DND-41 (cell line): ENCODE results near the gene DSCAML1.

Source experiments
- ATAC-seq: fragments of 200-7000 bp; cut with Tn5 transposase; 3 replicates; pipeline ENCODE4 v1.9.1; 2021; ENCODE audit warnings: low read depth; ENCODE audit not compliant: insufficient read depth
- DNase-seq: peaks from one replicate; pipeline ENCODE4 v3.0.0-alpha.2; 2020
- H2AFZ ChIP-seq: 2 replicates; pipeline ENCODE4 v1.6.0; 2012; ENCODE audit warnings: low read depth, low read length
- H3K27ac ChIP-seq: 2 replicates; pipeline ENCODE4 v1.5.1; 2012; ENCODE audit warnings: low read length, inconsistent platforms
- H3K27me3 ChIP-seq: fragments of 200-600 bp; sonication (generic); 2 replicates; pipeline ENCODE4 v1.6.0; 2012; ENCODE audit warnings: low read length, mild to moderate bottlenecking, inconsistent platforms; ENCODE audit not compliant: insufficient read depth, poor library complexity
- H3K36me3 ChIP-seq: 2 replicates; pipeline ENCODE4 v1.5.1; 2012; ENCODE audit warnings: low read length, inconsistent platforms; ENCODE audit not compliant: insufficient read depth
- H3K4me1 ChIP-seq: 2 replicates; pipeline ENCODE4 v1.5.1; 2012; ENCODE audit warnings: mild to moderate bottlenecking, low read length; ENCODE audit not compliant: insufficient read depth
- H3K4me2 ChIP-seq: 2 replicates; pipeline ENCODE4 v1.6.0; 2012; ENCODE audit warnings: mild to moderate bottlenecking, moderate library complexity, low read length, inconsistent platforms; ENCODE audit not compliant: insufficient read depth
- H3K4me3 ChIP-seq, 2 experiments: fragments of 200-600 bp in 1 of 2; shearing (Covaris generic) in 1 of 2; 2 replicates each; pipeline ENCODE4 v1.5.1; 2012 to 2016; ENCODE audit warnings: inconsistent platforms in 2 of 2, low read length in 2 of 2, mild to moderate bottlenecking in 2 of 2, low read depth in 1 of 2, moderate library complexity in 1 of 2
- H3K79me2 ChIP-seq: 2 replicates; pipeline ENCODE4 v1.6.0; 2012; ENCODE audit warnings: low read length, inconsistent platforms; ENCODE audit not compliant: insufficient read depth
- H3K9ac ChIP-seq: 2 replicates; pipeline ENCODE4 v1.6.0; 2012; ENCODE audit warnings: low read depth, mild to moderate bottlenecking, inconsistent platforms, low read length, moderate library complexity
- H3K9me3 ChIP-seq: 2 replicates; pipeline ENCODE4 v1.5.1; 2012; ENCODE audit warnings: low read length, moderate library complexity, mild to moderate bottlenecking, inconsistent platforms; ENCODE audit not compliant: insufficient read depth, severe bottlenecking
- H4K20me1 ChIP-seq: 2 replicates; pipeline ENCODE4 v1.6.0; 2012; ENCODE audit warnings: low read length; ENCODE audit not compliant: insufficient read depth
- CTCF ChIP-seq: IDR thresholded peaks from 2 replicates; pipeline ENCODE4 v1.5.1; 2012; ENCODE audit warnings: borderline replicate concordance, low read length, moderate library complexity, mild to moderate bottlenecking; ENCODE audit not compliant: poor library complexity, severe bottlenecking; ENCODE audit errors: extremely low read depth
- EZH2 ChIP-seq: IDR thresholded peaks from 3 replicates; pipeline ENCODE4 v1.6.1; 2012; ENCODE audit warnings: borderline replicate concordance, low read depth, mild to moderate bottlenecking, moderate library complexity, low read length, inconsistent platforms; ENCODE audit not compliant: severe bottlenecking

Gene DSCAML1

GRCh38 chr11:117616979-117617378, 180.0 kb downstream of the DSCAML1 start:
- no peak for TF ChIP-seq CTCF
- TF ChIP-seq EZH2 = no peak
- no peaks in the 10 kb centered on the region for H3K27me3 ChIP-seq

GRCh38 chr11:117614728-117615127, 182.3 kb downstream of the DSCAML1 start:
- Histone ChIP-seq H3K4me1 (no peaks in the 10 kb centered on the region), H3K36me3 (no peaks in the 10 kb centered on the region), H4K20me1 (peaks cover 4% of the 10 kb centered on the region), H3K4me2 (no peak overlapping the region), H3K27ac (no peak overlapping the region), H2AFZ (no peak overlapping the region), H3K79me2 (no peaks in the 10 kb centered on the region), H3K4me3 (no peak overlapping the region), H3K9me3 (no peaks in the 10 kb centered on the region), H3K27me3 (no peaks in the 10 kb centered on the region), H3K9ac (no peak overlapping the region)
- DNase-seq (no peak), ATAC-seq (no peak)
- no peak for TF ChIP-seq CTCF
- no peak for TF ChIP-seq EZH2

More at GRCh38 chr11:117616979-117617378, 180.0 kb downstream of the DSCAML1 start:
- no peak overlapping the region for H2AFZ ChIP-seq
- H3K4me1 ChIP-seq = no peaks in the 10 kb centered on the region
- H3K79me2 ChIP-seq = no peaks in the 10 kb centered on the region
- ATAC-seq = no peak
- no peak overlapping the region for H3K4me2 ChIP-seq
- H4K20me1 ChIP-seq = peaks cover 4% of the 10 kb centered on the region
- no peaks in the 10 kb centered on the region for H3K9me3 ChIP-seq
- no peak overlapping the region for H3K4me3 ChIP-seq
- H3K27ac ChIP-seq = no peak overlapping the region
- H3K9ac ChIP-seq = no peak overlapping the region
- no peaks in the 10 kb centered on the region for H3K36me3 ChIP-seq
- DNase-seq = no peak

GRCh38 chr11:117613521-117613920, 183.5 kb downstream of the DSCAML1 start:
- TF ChIP-seq CTCF (no peak), EZH2 (no peak)
- no peaks in the 10 kb centered on the region for H3K9me3 ChIP-seq
- H3K27ac ChIP-seq = no peak overlapping the region
- H3K27me3 ChIP-seq = no peaks in the 10 kb centered on the region
- H4K20me1 ChIP-seq = peaks cover 4% of the 10 kb centered on the region
- no peak for DNase-seq
- no peak overlapping the region for H3K4me2 ChIP-seq
- H3K4me3 ChIP-seq = no peak overlapping the region
- ATAC-seq = no peak
- H3K36me3 ChIP-seq = no peaks in the 10 kb centered on the region
- no peaks in the 10 kb centered on the region for H3K4me1 ChIP-seq
- H3K79me2 ChIP-seq = no peaks in the 10 kb centered on the region
- no peak overlapping the region for H2AFZ ChIP-seq
- H3K9ac ChIP-seq = no peak overlapping the region

- Histone ChIP-seq H3K4me2 (no peak overlapping the region), H3K9ac (no peak overlapping the region), H3K4me1 (no peaks in the 10 kb centered on the region), H3K79me2 (no peaks in the 10 kb centered on the region), H3K27ac (no peak overlapping the region), H4K20me1 (peaks cover 6% of the 10 kb centered on the region), H3K36me3 (no peaks in the 10 kb centered on the region), H3K9me3 (no peaks in the 10 kb centered on the region), H3K27me3 (no peaks in the 10 kb centered on the region), H3K4me3 (no peak overlapping the region), H2AFZ (no peak overlapping the region)
- TF ChIP-seq CTCF (no peak), EZH2 (no peak)
- DNase-seq (no peak), ATAC-seq (no peak)
Measured at GRCh38 chr11:117612177-117612576, 184.8 kb downstream of the DSCAML1 start.
